Fibroblast of peridontal ligament (primary cell): ENCODE measurements around the gene GNMT.
"Not testable (repeated sequence)": the region's sequence is repeated elsewhere in the genome, so short reads cannot be mapped to it uniquely, and the experiment has no call there.

ENCODE experiments used
- DNase-seq: peaks from one replicate; pipeline ENCODE4 v3.0.0-alpha.2; 2010; ENCODE audit errors: extremely low read depth

Gene GNMT

GRCh38 chr6:42941356-42941755, 19.2 kb upstream of the GNMT start:
- not testable (repeated sequence) for DNase-seq

- DNase-seq: no peak
Measured at GRCh38 chr6:42942444-42942843, 18.1 kb upstream of the GNMT start.

- DNase-seq: no peak
Measured at GRCh38 chr6:42947950-42948349, 12.6 kb upstream of the GNMT start.

DNA sequence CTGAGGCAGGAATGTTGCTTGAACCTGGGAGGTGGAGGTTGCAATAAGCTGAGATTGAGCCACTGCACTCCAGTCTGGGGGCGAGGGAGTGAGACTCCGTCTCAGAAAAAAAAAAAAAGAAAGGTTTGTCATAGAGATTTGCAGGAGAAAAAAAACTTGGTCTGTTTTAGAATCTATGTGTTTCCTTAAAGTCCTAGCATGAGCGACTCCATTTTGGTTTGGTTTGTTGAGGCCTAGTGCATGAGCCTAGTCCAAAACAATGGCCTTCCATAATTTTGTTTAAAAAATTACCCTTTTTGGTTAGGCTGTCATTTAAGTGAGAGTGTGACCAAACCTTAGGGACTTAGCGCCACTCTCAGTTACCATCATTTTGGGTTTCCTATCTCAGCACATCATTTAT, 8.2 kb upstream of the GNMT start:
- no peak for DNase-seq

DNA sequence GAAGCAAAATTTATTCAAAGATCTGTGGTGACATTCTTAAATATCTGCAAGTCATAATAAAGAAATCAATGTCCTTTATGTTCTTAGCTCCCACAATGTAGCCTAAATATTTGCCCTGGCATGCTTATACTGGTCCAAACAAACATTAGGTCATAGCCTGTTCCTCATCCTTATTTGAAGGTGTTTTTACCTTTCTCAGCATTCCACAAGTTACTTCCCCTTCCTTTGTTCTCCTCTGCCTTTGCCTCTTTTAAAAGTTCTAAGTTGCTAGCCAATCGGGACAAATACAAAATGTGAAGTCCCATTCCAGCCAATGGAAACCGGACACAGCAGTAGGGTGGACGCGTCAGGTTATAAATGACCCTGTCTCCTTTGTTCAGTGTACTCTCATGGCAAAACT, 6.1 kb upstream of the GNMT start:
- not testable (repeated sequence) for DNase-seq

GRCh38 chr6:42958125-42958524, 2.4 kb upstream of the GNMT start:
- no peak for DNase-seq

- no peak for DNase-seq
Measured at GRCh38 chr6:42959917-42960242, 674 bp upstream of the GNMT start.

- DNase-seq: no peak
Measured at GRCh38 chr6:42961020-42961470, 491 bp downstream of the GNMT start.

DNA sequence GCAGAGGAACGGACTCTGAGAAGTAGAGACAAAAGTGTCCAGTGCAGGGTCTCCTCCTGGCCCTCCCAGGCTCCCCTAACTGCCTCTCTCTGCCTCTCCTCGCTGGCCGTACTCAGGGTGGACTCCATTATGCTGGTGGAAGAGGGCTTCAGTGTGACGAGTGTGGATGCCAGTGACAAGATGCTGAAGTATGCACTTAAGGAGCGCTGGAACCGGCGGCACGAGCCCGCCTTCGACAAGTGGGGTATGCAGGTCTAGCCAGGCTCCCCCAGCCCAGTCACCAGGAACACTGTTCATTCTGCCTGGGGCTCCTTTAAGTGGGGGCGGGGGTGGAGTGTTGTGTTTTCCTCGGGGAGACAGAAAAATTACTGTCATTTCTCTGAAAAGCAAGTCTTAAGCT, 1.5 kb downstream of the GNMT start:
- no peak for DNase-seq

DNA sequence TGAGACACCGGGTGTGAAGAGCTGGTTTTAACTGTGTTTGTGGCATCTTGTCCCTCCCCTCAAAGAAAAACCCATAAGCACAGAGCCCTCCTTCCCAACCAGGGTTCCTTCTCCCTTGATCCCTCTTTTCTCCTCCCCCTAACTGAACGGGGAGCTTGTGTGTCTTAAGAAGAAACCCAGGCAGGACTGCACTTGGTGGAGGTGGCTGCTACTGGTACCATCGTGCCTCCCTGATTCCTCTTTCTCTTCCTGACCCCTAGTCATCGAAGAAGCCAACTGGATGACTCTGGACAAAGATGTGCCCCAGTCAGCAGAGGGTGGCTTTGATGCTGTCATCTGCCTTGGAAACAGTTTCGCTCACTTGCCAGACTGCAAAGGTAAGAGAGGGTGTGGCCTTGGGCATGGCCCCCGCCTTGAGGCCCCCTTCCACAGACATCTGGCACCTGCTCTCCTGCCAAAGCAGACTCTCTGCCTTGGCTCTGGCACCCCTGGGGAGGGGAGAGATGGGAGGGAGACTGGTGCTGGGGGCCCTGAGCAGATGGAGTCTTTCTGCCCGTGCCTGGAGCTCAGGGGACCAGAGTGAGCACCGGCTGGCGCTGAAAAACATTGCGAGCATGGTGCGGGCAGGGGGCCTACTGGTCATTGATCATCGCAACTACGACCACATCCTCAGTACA, 2.1 kb downstream of the GNMT start:
- no peak for DNase-seq

DNA sequence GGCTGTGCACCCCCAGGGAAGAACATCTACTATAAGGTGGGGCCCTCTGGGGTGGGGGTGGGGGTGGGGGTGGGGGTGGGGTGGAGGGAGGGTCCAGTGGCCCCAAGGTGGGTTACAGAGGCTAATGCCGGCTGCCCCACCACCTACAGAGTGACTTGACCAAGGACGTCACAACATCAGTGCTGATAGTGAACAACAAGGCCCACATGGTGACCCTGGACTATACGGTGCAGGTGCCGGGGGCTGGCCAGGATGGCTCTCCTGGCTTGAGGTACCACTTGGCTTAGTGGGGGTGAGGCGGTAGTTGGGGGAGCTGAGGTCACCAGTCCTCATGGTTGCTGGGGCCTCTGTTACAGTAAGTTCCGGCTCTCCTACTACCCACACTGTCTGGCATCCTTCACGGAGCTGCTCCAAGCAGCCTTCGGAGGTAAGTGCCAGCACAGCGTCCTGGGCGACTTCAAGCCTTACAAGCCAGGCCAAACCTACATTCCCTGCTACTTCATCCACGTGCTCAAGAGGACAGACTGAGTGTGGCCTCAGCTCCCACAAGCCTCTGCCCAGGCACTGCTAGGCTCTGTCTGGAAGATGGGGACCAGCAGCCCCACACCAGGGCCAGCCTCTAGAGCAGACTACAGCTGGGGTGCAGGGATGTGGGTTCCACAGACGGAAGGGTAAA, 2.8 kb downstream of the GNMT start:
- DNase-seq: no peak

DNA sequence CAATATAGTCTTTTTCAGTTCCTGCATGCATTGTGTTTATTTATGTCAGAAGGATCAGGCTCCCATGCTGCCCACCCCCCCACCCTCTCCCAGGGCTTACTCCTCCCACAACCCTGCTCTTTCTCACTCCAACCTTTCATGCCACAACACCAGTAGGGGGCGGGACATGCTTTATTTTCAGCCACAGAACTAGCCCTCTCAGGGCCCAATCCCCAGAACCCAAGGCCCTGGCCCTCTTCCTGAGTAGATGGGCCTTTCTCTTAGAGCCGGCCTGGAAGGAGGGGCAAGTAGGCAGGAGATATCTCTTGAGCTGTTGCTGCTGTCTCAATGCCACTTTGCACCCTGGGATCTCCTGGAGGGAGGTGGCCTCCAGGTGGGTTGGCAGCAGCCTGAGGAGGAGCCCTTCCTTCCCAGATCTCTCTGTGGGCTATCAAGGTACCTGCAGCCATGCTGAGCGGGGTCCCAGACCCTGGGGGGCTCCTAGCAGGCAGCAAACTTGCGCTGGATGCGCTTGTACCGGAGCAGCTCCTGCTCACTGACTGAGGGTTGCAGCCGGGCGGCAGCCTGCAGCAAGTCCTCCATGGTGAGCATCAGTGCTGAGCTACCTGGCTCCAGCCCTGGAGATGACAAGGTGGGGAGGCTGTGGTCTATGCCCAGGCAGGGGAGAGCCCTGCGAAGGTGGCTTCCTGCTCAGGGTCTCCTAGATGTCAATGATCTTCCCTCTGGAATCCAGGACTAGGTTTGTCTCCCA, 3.5 kb downstream of the GNMT start:
- DNase-seq: peak; percentile 39

DNA sequence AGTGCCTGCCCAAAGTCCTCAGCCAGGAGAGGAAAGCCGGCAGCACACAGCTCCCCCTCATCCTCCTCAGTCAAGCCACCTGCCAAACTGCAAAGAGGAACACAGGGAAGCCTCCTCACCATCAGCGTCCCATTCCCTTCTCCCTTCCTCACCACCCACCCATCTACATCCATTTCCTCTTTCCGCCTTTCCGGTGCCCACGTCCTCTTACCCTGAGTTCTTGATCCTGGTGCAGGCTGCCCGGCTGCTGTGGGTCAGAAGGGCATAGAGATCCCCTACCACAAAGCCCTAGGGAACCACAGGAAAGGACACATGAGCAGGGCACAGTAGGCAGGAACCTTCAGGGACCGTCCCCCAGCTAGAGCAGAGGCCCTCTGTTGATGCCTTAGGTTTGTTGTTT, 6.0 kb downstream of the GNMT start:
- no peak for DNase-seq

GRCh38 chr6:42967228-42967627, 6.7 kb downstream of the GNMT start:
- no peak for DNase-seq

DNA sequence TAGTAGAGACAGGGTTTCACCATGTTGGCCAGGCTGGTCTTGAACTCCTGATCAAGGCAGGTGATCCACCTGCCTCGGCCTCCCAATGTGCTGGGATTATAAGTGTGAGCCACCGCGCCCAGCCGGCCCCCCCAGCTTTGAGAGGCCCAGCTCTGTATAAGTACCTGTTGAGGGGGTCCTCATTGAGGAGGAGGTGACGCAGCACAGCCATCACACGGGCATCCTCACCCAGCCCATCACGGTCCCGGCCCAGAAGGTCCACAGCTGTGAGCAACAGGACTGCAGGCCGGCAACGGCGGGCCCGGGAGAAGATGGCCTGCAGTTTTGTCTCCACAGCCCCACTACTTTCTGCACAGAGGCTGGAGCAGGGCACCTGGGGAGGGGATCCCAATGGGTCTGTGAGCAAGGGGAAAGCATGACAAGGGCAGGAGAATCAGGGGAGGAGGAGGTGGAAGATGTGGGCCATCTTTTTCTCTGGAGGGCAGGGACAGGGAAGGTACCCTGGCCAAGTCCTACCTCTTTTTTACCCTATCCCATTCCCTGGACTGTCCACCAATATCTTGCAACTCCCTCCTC, 7.7 kb downstream of the GNMT start:
- no peak for DNase-seq

DNA sequence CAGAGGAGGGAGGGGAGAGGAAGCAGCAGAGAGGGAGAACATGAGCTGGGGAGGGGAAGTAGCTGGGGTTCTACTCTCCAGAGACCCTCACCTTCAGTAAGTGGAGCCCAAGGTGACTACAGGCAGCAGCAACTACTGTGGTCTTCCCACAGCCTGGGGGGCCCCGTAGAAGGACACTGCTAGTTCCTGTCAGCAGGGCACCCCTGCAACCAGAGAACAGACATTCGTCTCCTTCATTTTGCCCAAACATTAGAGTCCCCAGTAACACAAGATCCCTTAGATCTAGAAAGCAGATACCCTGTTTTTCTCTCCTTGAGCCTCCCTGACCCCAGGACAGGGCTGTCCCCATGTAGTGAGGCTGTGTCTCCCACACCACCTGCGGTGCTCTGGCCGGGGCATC, 8.2 kb downstream of the GNMT start:
- DNase-seq: no peak

- no peak for DNase-seq
Measured at GRCh38 chr6:42969431-42969830, 8.9 kb downstream of the GNMT start.

GRCh38 chr6:42969934-42970333, 9.4 kb downstream of the GNMT start:
- no peak for DNase-seq

DNA sequence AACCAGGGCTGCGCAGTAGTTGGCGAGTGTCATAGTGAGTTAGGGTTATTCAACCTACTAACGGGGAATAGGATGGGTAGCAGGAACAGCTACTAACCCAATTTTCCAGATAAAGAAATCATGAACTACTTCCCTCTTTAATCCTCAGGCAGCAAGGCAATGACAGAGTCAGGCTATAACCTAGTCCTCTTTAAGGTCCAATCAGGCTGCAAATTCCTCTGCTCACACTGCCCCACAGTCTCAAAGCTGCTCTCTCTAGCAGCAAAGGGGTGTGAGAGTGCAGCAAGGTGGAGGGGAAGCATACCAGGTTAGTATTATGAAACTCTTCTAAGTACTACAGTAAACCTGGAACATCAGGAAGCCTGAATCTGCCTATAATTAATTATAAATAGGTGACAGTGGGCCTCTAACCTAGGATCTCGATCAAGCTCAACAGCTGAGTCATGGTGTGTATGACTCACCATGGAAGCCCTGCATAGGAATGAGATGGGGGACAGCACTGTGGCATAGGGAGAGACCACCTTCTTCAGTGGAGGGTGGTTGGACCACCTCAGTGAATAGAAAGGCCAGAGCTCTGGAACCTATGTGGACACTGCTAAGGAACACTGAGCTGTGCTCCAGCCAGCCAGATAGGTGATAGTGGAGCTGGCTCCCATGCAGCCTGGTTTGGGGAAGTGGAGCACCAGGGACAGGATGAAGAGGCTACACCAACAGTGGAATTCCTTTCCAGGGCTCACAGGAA, 10.5 kb downstream of the GNMT start:
- no peak for DNase-seq

GRCh38 chr6:42971746-42972327, 11.3 kb downstream of the GNMT start:
- DNase-seq: no peak

- DNase-seq: no peak
Measured at GRCh38 chr6:42973926-42974325, 13.4 kb downstream of the GNMT start.
